PC-3 (cell line): ENCODE measurements around the gene KRTAP5-3. TPM values are rescaled to one million over a fixed set of nuclear protein-coding genes. Genes with fewer than 3 reads are reported as not detected.

ENCODE experiments used
- ATAC-seq: fragments of 200-7000 bp; cut with Tn5 transposase; 2 replicates; pipeline ENCODE4 v1.9.1; 2020; ENCODE audit warnings: mild to moderate bottlenecking, moderate library complexity
- BruUV-seq: library from RNA; stranded (reverse); fragments of 400-500 nt; replicated peaks from 2 replicates; lab custom pipeline; 2021; lab: Mats Ljungman, UMichigan
- CTCF ChIA-PET: fragments of 300-600 bp; sonication (Branson Sonifier 250); formaldehyde crosslinking; loops from one replicate; lab custom pipeline; 2022; ENCODE audit warnings: antibody characterized with exemption; lab: Charles Lee
- POLR2A ChIA-PET: fragments of 300-600 bp; sonication (Branson Sonifier 250); formaldehyde crosslinking; loops from one replicate; lab custom pipeline; 2022; ENCODE audit warnings: antibody characterized with exemption; ENCODE audit not compliant: unreplicated experiment; lab: Charles Lee
- DNase-seq: peaks from one replicate; pipeline ENCODE4 v3.0.0-alpha.2; 2015
- H2AFZ ChIP-seq: fragments of 300-600 bp; sonication (generic); 2 replicates; pipeline ENCODE4 v1.6.0; 2016; ENCODE audit warnings: antibody characterized with exemption, low read length
- H3F3A ChIP-seq: fragments of 300-600 bp; sonication (generic); one replicate; pipeline ENCODE4 v1.6.0; 2017; ENCODE audit warnings: antibody characterized with exemption, low read length, control low read depth, mild to moderate bottlenecking; ENCODE audit not compliant: unreplicated experiment
- H3K27ac ChIP-seq: fragments of 300-600 bp; sonication (generic); 2 replicates; pipeline ENCODE4 v1.5.1; 2016; ENCODE audit warnings: mild to moderate bottlenecking, low read length
- H3K27me3 ChIP-seq: fragments of 300-600 bp; sonication (generic); 2 replicates; pipeline ENCODE4 v1.6.1; 2016; ENCODE audit warnings: low read length, mixed read lengths
- H3K36me3 ChIP-seq: fragments of 300-600 bp; sonication (generic); 2 replicates; pipeline ENCODE4 v1.6.1; 2016; ENCODE audit warnings: low read depth, mixed run types, low read length, mixed read lengths
- H3K4me1 ChIP-seq: fragments of 300-600 bp; sonication (generic); 2 replicates; pipeline ENCODE4 v1.5.1; 2016; ENCODE audit warnings: low read length; ENCODE audit not compliant: insufficient read depth
- H3K4me2 ChIP-seq: fragments of 300-600 bp; sonication (generic); 2 replicates; pipeline ENCODE4 v1.6.0; 2016; ENCODE audit warnings: low read length
- H3K4me3 ChIP-seq: fragments of 300-600 bp; sonication (generic); 2 replicates; pipeline ENCODE4 v1.5.1; 2016; ENCODE audit warnings: mild to moderate bottlenecking, low read length, mixed read lengths
- H3K79me2 ChIP-seq: fragments of 300-600 bp; sonication (generic); 2 replicates; pipeline ENCODE4 v1.6.1; 2017; ENCODE audit warnings: low read length, mixed read lengths
- H3K9ac ChIP-seq: fragments of 300-600 bp; sonication (generic); 2 replicates; pipeline ENCODE4 v1.6.0; 2016; ENCODE audit warnings: mild to moderate bottlenecking, low read length
- H3K9me2 ChIP-seq: fragments of 300-600 bp; sonication (generic); replicated peaks from 2 replicates; pipeline ENCODE4 v1.6.1; 2016; ENCODE audit warnings: mixed run types, low read length, mixed read lengths
- H3K9me3 ChIP-seq: fragments of 300-600 bp; sonication (generic); 2 replicates; pipeline ENCODE4 v1.6.1; 2016; ENCODE audit warnings: low read length, mixed read lengths
- H4K20me1 ChIP-seq: fragments of 300-600 bp; sonication (generic); 2 replicates; pipeline ENCODE4 v1.6.1; 2016; ENCODE audit warnings: low read length, mixed read lengths
- CTCF ChIP-seq: fragments of 300-600 bp; sonication (generic); conservative IDR thresholded peaks from 2 replicates; pipeline ENCODE4 v1.5.1; 2017; ENCODE audit warnings: antibody characterized with exemption, low read depth, mild to moderate bottlenecking, low read length
- EZH2 ChIP-seq: fragments of 300-600 bp; sonication (generic); IDR thresholded peaks from one replicate; pipeline ENCODE4 v1.6.1; 2017; ENCODE audit warnings: antibody characterized with exemption, mild to moderate bottlenecking, low read length; ENCODE audit not compliant: unreplicated experiment
- EZH2phosphoT487 ChIP-seq: fragments of 300-600 bp; sonication (generic); IDR thresholded peaks from 2 replicates; pipeline ENCODE4 v1.6.1; 2018; ENCODE audit warnings: mild to moderate bottlenecking, antibody characterized with exemption, low read length, borderline replicate concordance
- intact Hi-C: fragments of 100-400 bp; cut with micrococcal nuclease; formaldehyde crosslinking; loops from 2 replicates; pipeline ENCODE4 v1.9.0; 2023
- total RNA-seq: library from RNA; depleted of rRNA; stranded (reverse); fragments of >200 nt; gene quantifications from 2 replicates; pipeline ENCODE4 v1.2.3, GENCODE V29; 2014

KRTAP5-3 gene
- total RNA-seq, 1 experiment from 2014 or later: not detected

- ATAC-seq (no peak), DNase-seq (no peak)
- intact Hi-C loops: no loop called here
- H3K4me2 ChIP-seq: no peak overlapping the region
- H3K9me2 ChIP-seq: no peaks in the 10 kb centered on the region
- H3K79me2 ChIP-seq: no peaks in the 10 kb centered on the region
- H3K36me3 ChIP-seq: no peaks in the 10 kb centered on the region
- H4K20me1 ChIP-seq: no peaks in the 10 kb centered on the region
- TF ChIP-seq CTCF (no peak), EZH2phosphoT487 (no peak), EZH2 (no peak)
- no peak overlapping the region for H3K27ac ChIP-seq
- POLR2A ChIA-PET: no interaction called here
- H3F3A ChIP-seq: no peaks in the 10 kb centered on the region
- no peak overlapping the region for H3K9ac ChIP-seq
- no peaks in the 10 kb centered on the region for H3K4me1 ChIP-seq
- no peak overlapping the region for H3K4me3 ChIP-seq
- no peak overlapping the region for H2AFZ ChIP-seq
- CTCF ChIA-PET: no interaction called here
- no TSS peak for BruUV-seq
- peaks cover 15% of the 10 kb centered on the region for H3K27me3 ChIP-seq
- no peaks in the 10 kb centered on the region for H3K9me3 ChIP-seq
Observed at GRCh38 chr11:1655168-1656060, 47.2 kb upstream of the KRTAP5-3 start.

GRCh38 chr11:1654388-1655167, 46.3 kb upstream of the KRTAP5-3 start:
- ATAC-seq: no peak
- Histone ChIP-seq H3K4me3 (no peak overlapping the region), H3K27me3 (0 out of 2 replicates have a peak, but pooled peaks cover 7% of the 10 kb centered on the region), H3K9me2 (no peaks in the 10 kb centered on the region), H3K27ac (no peak overlapping the region), H3K36me3 (no peaks in the 10 kb centered on the region), H3K4me2 (no peak overlapping the region), H3F3A (no peaks in the 10 kb centered on the region), H3K79me2 (no peaks in the 10 kb centered on the region), H2AFZ (no peak overlapping the region), H3K9me3 (no peaks in the 10 kb centered on the region), H4K20me1 (no peaks in the 10 kb centered on the region), H3K4me1 (no peaks in the 10 kb centered on the region), H3K9ac (no peak overlapping the region)
- TF ChIP-seq EZH2 (no peak), EZH2phosphoT487 (no peak), CTCF (no peak)
- no TSS peak for BruUV-seq
- POLR2A ChIA-PET: no interaction called here
- intact Hi-C loops: loop anchor here (5.0 kb wide), 1 partner anchor 38 kb away; no protein-coding TSS in a partner anchor
- CTCF ChIA-PET: no interaction called here
- no peak for DNase-seq
